SK-N-SH treated with all-trans-retinoic acid at 6 μM for 48 hours (cell line): Measurements from ENCODE around the gene REN.

Experiments used
- TCF4 ChIP-seq: fragments of 250-450 bp; sonication (Bioruptor Pico); IDR thresholded peaks from 2 replicates; pipeline ENCODE4 v1.8.0; 2021; ENCODE audit warnings: mild to moderate bottlenecking, moderate library complexity, borderline replicate concordance
- ZNF565 ChIP-seq: fragments of 450-650 bp; formaldehyde crosslinking; conservative IDR thresholded peaks from 2 replicates; pipeline ENCODE4 v1.5.0; 2020; ENCODE audit warnings: low read depth, mild to moderate bottlenecking, moderate library complexity

- TF ChIP-seq ZNF565 (no peak), TCF4 (CRISPR knock-in tag) (no peak)
Observed at GRCh38 chr1:204172404-204173029, 6.4 kb upstream of the REN start.
